ENCODE data around the gene GALNT14.
"Not testable (repeated sequence)": the region's sequence is repeated elsewhere in the genome, so short reads cannot be mapped to it uniquely, and the experiment has no call there.

GALNT14 gene

GRCh38 chr2:30915486-30915885 is 222.8 kb downstream of the GALNT14 start:
- no peak overlapping the region for H3K4me3 ChIP-seq (ENCODE audit: low read length)
- DNase-seq (ENCODE audit: low read depth): peak; percentile 1
- TF ChIP-seq, protein P1, sequence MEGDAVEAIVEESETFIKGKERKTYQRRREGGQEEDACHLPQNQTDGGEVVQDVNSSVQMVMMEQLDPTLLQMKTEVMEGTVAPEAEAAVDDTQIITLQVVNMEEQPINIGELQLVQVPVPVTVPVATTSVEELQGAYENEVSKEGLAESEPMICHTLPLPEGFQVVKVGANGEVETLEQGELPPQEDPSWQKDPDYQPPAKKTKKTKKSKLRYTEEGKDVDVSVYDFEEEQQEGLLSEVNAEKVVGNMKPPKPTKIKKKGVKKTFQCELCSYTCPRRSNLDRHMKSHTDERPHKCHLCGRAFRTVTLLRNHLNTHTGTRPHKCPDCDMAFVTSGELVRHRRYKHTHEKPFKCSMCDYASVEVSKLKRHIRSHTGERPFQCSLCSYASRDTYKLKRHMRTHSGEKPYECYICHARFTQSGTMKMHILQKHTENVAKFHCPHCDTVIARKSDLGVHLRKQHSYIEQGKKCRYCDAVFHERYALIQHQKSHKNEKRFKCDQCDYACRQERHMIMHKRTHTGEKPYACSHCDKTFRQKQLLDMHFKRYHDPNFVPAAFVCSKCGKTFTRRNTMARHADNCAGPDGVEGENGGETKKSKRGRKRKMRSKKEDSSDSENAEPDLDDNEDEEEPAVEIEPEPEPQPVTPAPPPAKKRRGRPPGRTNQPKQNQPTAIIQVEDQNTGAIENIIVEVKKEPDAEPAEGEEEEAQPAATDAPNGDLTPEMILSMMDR (conservative IDR thresholded peaks at IDR 0.05; ENCODE audit: low read length): peak; percentile 9; the same call in 1 of the 2 replicates

- no peak for DNase-seq (ENCODE audit: low read depth)
- TF ChIP-seq, protein P1 (conservative IDR thresholded peaks at IDR 0.05; ENCODE audit: low read length): no peak
- H3K4me3 ChIP-seq (ENCODE audit: low read length): no peak overlapping the region
Measured at GRCh38 chr2:30914456-30914855, 223.8 kb downstream of the GALNT14 start.

DNA sequence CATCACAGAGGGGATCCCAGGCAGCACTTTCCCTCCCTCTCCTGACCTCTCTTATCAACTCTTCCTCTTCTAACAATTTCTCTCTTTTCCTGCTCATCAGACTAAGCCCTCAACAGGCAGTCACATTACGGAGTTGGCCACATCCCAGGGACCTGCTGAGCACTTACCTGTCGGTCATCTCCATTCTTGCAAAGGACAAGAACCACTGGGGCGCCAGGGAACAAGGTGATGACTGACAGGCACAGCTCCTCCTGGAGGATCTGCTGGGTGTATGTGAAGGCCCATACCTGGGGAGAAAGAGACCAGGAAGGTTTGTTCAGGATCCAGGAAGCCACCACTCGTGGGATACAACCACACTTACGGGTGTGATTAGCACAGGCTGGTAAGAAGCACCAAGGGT is 226.2 kb downstream of the GALNT14 start:
- H3K4me3 ChIP-seq (ENCODE audit: low read length): no peak overlapping the region
- TF ChIP-seq, protein P1 (conservative IDR thresholded peaks at IDR 0.05; ENCODE audit: low read length): no peak
- no peak for DNase-seq (ENCODE audit: low read depth)

- no peak overlapping the region for H3K4me3 ChIP-seq (ENCODE audit: low read length)
- TF ChIP-seq, protein P1 (conservative IDR thresholded peaks at IDR 0.05; ENCODE audit: low read length): no peak
- no peak for DNase-seq (ENCODE audit: low read depth)
Measured at GRCh38 chr2:30911327-30911726, 226.9 kb downstream of the GALNT14 start.

DNA sequence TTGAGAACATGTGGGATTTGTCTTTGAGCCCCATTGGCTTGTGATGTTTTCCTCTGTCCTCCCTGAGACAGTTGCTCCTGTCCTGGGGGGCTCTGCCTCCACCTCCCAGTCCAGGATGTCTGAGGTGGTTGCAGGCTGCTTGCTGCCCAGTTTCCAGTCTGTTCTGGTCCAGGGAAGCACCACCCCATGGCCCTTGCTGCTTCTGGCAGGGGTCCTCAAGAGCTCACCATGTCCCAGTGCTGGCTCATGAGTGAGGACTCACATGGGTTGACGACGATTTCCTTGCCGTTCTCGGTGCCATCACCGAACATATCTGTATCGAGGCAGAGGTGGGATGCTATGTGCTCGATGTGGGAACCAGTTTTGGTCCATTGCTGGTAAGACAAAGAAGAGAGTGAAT is 227.6 kb downstream of the GALNT14 start:
- H3K4me3 ChIP-seq (ENCODE audit: low read length): no peak overlapping the region
- no peak for DNase-seq (ENCODE audit: low read depth)
- TF ChIP-seq, protein P1 (conservative IDR thresholded peaks at IDR 0.05; ENCODE audit: low read length): no peak

DNA sequence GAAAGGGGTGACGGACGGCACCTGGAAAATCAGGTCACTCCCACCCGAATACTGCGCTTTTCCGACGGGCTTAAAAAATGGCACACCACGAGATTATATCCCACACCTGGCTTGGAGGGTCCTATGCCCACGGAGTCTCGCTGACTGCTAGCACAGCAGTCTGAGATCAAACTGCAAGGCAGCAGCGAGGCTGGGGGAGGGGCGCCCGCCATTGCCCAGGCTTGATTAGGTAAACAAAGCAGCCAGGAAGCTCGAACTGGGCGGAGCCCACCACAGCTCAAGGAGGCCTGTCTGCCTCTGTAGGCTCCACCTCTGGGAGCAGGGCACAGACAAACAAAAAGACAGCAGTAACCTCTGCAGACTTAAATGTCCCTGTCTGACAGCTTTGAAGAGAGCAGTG is 233.8 kb downstream of the GALNT14 start:
- not testable (repeated sequence) for H3K4me3 ChIP-seq (ENCODE audit: low read length); DNase-seq (ENCODE audit: low read depth)

- no peak overlapping the region for H3K4me3 ChIP-seq (ENCODE audit: low read length)
- DNase-seq (ENCODE audit: low read depth): no peak
- TF ChIP-seq, protein P1 (conservative IDR thresholded peaks at IDR 0.05; ENCODE audit: low read length): no peak
Measured at GRCh38 chr2:30903326-30903725, 234.9 kb downstream of the GALNT14 start.

- DNase-seq (ENCODE audit: low read depth): no peak
- TF ChIP-seq, protein P1 (conservative IDR thresholded peaks at IDR 0.05; ENCODE audit: low read length): no peak
- no peak overlapping the region for H3K4me3 ChIP-seq (ENCODE audit: low read length)
Measured at GRCh38 chr2:30900381-30900780, 237.9 kb downstream of the GALNT14 start.
